Skeletal muscle satellite cell (primary cell): ENCODE data around the gene MIX23.

Experiments
- H3K27me3 ChIP-seq: 2 replicates; pipeline ENCODE4 v1.7.0; 2013; ENCODE audit warnings: low read length; ENCODE audit not compliant: control insufficient read depth, insufficient read depth
- H3K36me3 ChIP-seq: 2 replicates; pipeline ENCODE4 v1.7.0; 2013; ENCODE audit warnings: mild to moderate bottlenecking, control low read depth, low read length; ENCODE audit not compliant: insufficient read depth
- H3K4me1 ChIP-seq: 2 replicates; pipeline ENCODE4 v1.7.0; 2013; ENCODE audit warnings: low read length; ENCODE audit not compliant: control insufficient read depth, insufficient read depth
- H3K4me2 ChIP-seq: 2 replicates; pipeline ENCODE4 v1.7.0; 2013; ENCODE audit warnings: mild to moderate bottlenecking, low read length
- H3K4me3 ChIP-seq: 2 replicates; pipeline ENCODE4 v1.7.0; 2013; ENCODE audit warnings: low read length
- H3K9ac ChIP-seq: 2 replicates; pipeline ENCODE4 v1.7.0; 2013; ENCODE audit warnings: mild to moderate bottlenecking, low read depth, low read length, moderate library complexity
- H3K9me3 ChIP-seq: replicated peaks from 2 replicates; pipeline ENCODE4 v1.7.0; 2013; ENCODE audit warnings: mild to moderate bottlenecking, control low read depth, low read length

MIX23 gene

GRCh38 chr3:122343654-122344053, 39.4 kb downstream of the MIX23 start:
- Histone ChIP-seq H3K9ac (no peak overlapping the region), H3K4me1 (no peaks in the 10 kb centered on the region), H3K9me3 (no peaks in the 10 kb centered on the region), H3K4me3 (no peak overlapping the region), H3K4me2 (no peak overlapping the region), H3K36me3 (no peaks in the 10 kb centered on the region), H3K27me3 (no peaks in the 10 kb centered on the region)

- H3K9me3 ChIP-seq = no peaks in the 10 kb centered on the region
- no peak overlapping the region for H3K4me2 ChIP-seq
- H3K36me3 ChIP-seq = no peaks in the 10 kb centered on the region
- no peaks in the 10 kb centered on the region for H3K27me3 ChIP-seq
- no peak overlapping the region for H3K9ac ChIP-seq
- H3K4me1 ChIP-seq = no peaks in the 10 kb centered on the region
- H3K4me3 ChIP-seq = no peak overlapping the region
Measured at GRCh38 chr3:122342803-122343202, 40.2 kb downstream of the MIX23 start.

GRCh38 chr3:122332551-122332950, 50.5 kb downstream of the MIX23 start:
- Histone ChIP-seq H3K4me2 (no peak overlapping the region), H3K9me3 (no peaks in the 10 kb centered on the region), H3K4me1 (no peaks in the 10 kb centered on the region), H3K9ac (no peak overlapping the region), H3K36me3 (no peaks in the 10 kb centered on the region), H3K27me3 (peaks cover 17% of the 10 kb centered on the region), H3K4me3 (no peak overlapping the region)

GRCh38 chr3:122331886-122332285, 51.1 kb downstream of the MIX23 start:
- no peak overlapping the region for H3K4me3 ChIP-seq
- no peaks in the 10 kb centered on the region for H3K9me3 ChIP-seq
- no peak overlapping the region for H3K4me2 ChIP-seq
- no peak overlapping the region for H3K9ac ChIP-seq
- H3K4me1 ChIP-seq = no peaks in the 10 kb centered on the region
- peaks cover 15% of the 10 kb centered on the region for H3K27me3 ChIP-seq
- H3K36me3 ChIP-seq = no peaks in the 10 kb centered on the region

- H3K4me3 ChIP-seq = no peak overlapping the region
Measured at GRCh38 chr3:122325769-122326168, 57.3 kb downstream of the MIX23 start.

GRCh38 chr3:122324871-122325323, 58.1 kb downstream of the MIX23 start, which contains the start of gene CSTA:
Gene CSTA (plus strand): TSS chr3:122325248. CDS start chr3:122325293, 45 bp downstream.
- H3K27me3 ChIP-seq = peaks cover 5% of the 10 kb centered on the region
- H3K4me1 ChIP-seq = no peaks in the 10 kb centered on the region
- H3K4me2 ChIP-seq = peak within 1 kb of the TSS; percentile 31
- H3K4me3 ChIP-seq = no peak within 1 kb of the TSS
- no peak within 1 kb of the TSS for H3K9ac ChIP-seq
- no peaks in the 10 kb centered on the region for H3K36me3 ChIP-seq
- no peaks in the 10 kb centered on the region for H3K9me3 ChIP-seq

More at GRCh38 chr3:122325769-122326168, 57.3 kb downstream of the MIX23 start:
- H3K27me3 ChIP-seq = peaks cover 11% of the 10 kb centered on the region
- H3K4me2 ChIP-seq = no peak overlapping the region
- no peaks in the 10 kb centered on the region for H3K36me3 ChIP-seq
- no peak overlapping the region for H3K9ac ChIP-seq
- no peaks in the 10 kb centered on the region for H3K9me3 ChIP-seq
- no peaks in the 10 kb centered on the region for H3K4me1 ChIP-seq

GRCh38 chr3:122322095-122323075, 60.6 kb downstream of the MIX23 start:
- no peaks in the 10 kb centered on the region for H3K36me3 ChIP-seq
- peaks cover 5% of the 10 kb centered on the region for H3K27me3 ChIP-seq
- H3K4me2 ChIP-seq = no peak overlapping the region
- no peaks in the 10 kb centered on the region for H3K9me3 ChIP-seq
- H3K4me3 ChIP-seq = no peak overlapping the region
- H3K9ac ChIP-seq = no peak overlapping the region
- H3K4me1 ChIP-seq = no peaks in the 10 kb centered on the region

GRCh38 chr3:122318620-122319019, 64.4 kb downstream of the MIX23 start:
- no peaks in the 10 kb centered on the region for H3K9me3 ChIP-seq
- no peaks in the 10 kb centered on the region for H3K4me1 ChIP-seq
- H3K9ac ChIP-seq = no peak overlapping the region
- H3K4me3 ChIP-seq = no peak overlapping the region
- H3K4me2 ChIP-seq = no peak overlapping the region
- no peaks in the 10 kb centered on the region for H3K36me3 ChIP-seq
- H3K27me3 ChIP-seq = peaks cover 3% of the 10 kb centered on the region

GRCh38 chr3:122316368-122316767, 66.7 kb downstream of the MIX23 start:
- Histone ChIP-seq H3K36me3 (no peaks in the 10 kb centered on the region), H3K4me2 (no peak overlapping the region), H3K9me3 (no peaks in the 10 kb centered on the region), H3K9ac (no peak overlapping the region), H3K4me3 (no peak overlapping the region), H3K4me1 (no peaks in the 10 kb centered on the region), H3K27me3 (peaks cover 3% of the 10 kb centered on the region)

- Histone ChIP-seq H3K4me3 (no peak overlapping the region), H3K4me1 (no peaks in the 10 kb centered on the region), H3K27me3 (peaks cover 8% of the 10 kb centered on the region), H3K4me2 (no peak overlapping the region), H3K36me3 (no peaks in the 10 kb centered on the region), H3K9ac (no peak overlapping the region), H3K9me3 (no peaks in the 10 kb centered on the region)
Measured at GRCh38 chr3:122315619-122316018, 67.4 kb downstream of the MIX23 start.

- no peaks in the 10 kb centered on the region for H3K4me1 ChIP-seq
- peaks cover 8% of the 10 kb centered on the region for H3K27me3 ChIP-seq
- H3K4me3 ChIP-seq = no peak overlapping the region
- H3K9me3 ChIP-seq = no peaks in the 10 kb centered on the region
- H3K36me3 ChIP-seq = no peaks in the 10 kb centered on the region
- no peak overlapping the region for H3K9ac ChIP-seq
- no peak overlapping the region for H3K4me2 ChIP-seq
Measured at GRCh38 chr3:122314228-122314876, 68.7 kb downstream of the MIX23 start.
